ENCODE measurements around the gene DGAT2. TPM values are rescaled to one million over a fixed set of nuclear protein-coding genes. Genes with fewer than 3 reads are reported as not detected.
A peak's percentile ranks its signal among the peaks of the same experiment; 100 is the strongest.

The DGAT2 gene
- total and polyA plus RNA-seq, 8 donors = 1.2 to 14.9 (median 1.5) TPM

DNA sequence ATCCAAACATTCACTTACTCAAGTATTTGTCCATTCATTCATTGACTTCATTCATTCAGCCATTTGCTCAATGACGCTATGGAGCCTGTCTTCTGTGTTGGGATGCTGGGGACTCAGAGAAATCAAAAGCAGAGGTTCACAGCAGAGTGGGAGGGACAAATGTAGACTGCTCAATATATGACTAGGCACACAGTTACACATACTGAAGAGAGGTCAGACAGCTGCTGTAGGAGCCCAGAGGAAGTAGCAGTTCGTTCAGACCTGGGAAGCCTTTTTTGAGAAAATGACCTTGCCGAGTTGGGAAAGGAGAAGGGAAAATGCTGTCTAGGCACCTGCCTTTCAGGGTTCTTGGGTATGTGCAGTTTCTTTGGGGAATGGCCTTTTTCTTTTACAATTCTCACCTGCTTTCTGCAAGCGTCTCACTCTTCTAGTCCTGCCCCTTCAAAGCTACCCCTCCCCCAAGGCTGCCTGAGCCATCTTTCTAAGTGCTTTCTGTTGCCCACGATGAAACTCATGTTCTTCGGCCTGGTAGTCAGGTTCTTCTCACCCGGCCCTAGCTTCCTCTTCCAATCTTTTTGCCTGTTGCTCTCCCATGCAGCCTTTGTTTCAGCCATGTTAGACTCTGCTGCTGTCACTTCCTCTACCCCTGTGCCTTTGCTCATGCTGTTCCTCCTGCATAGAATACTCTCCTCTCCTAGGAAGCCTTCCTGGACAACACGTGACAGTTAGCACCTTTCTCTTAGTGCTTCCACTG, 42.2 kb downstream of the DGAT2 start:
- DNase-seq (no peak), ATAC-seq (no peak)
- TF ChIP-seq, protein P1, sequence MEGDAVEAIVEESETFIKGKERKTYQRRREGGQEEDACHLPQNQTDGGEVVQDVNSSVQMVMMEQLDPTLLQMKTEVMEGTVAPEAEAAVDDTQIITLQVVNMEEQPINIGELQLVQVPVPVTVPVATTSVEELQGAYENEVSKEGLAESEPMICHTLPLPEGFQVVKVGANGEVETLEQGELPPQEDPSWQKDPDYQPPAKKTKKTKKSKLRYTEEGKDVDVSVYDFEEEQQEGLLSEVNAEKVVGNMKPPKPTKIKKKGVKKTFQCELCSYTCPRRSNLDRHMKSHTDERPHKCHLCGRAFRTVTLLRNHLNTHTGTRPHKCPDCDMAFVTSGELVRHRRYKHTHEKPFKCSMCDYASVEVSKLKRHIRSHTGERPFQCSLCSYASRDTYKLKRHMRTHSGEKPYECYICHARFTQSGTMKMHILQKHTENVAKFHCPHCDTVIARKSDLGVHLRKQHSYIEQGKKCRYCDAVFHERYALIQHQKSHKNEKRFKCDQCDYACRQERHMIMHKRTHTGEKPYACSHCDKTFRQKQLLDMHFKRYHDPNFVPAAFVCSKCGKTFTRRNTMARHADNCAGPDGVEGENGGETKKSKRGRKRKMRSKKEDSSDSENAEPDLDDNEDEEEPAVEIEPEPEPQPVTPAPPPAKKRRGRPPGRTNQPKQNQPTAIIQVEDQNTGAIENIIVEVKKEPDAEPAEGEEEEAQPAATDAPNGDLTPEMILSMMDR (IDR thresholded peaks at IDR 0.05) = no peak
- H3K9me3 ChIP-seq = no peaks in the 10 kb centered on the region
- intact Hi-C loops (cut with DNase I) = no loop called here
- no peak overlapping the region for H3K27ac ChIP-seq
- no peak overlapping the region for H3K4me3 ChIP-seq
- no peaks in the 10 kb centered on the region for H3K27me3 ChIP-seq
- H3K36me3 ChIP-seq = no peaks in the 10 kb centered on the region
- peaks cover 5 to 22% of the 10 kb centered on the region in 2 donors for H3K4me1 ChIP-seq

DNA sequence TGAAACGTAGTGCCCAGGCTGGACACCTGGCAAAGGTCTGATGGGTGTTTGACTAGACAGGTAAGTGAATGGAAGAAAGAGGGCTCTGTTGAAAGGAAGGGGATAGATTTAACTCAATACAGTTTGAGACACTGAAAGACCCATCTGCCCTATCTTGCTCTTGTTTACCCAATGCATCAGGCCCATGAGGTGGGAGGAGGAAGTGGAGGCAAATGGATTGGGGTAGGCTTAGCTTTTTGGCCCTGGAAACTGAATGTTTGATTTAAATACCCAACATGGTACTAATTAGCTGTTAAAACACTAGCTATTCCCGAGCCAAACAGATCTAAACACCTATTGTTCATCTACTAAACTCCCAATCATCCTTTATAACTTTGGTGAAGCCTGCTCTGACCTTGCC, 42.9 kb downstream of the DGAT2 start:
- DNase-seq (no peak), ATAC-seq (no peak)
- Histone ChIP-seq H3K36me3 (no peaks in the 10 kb centered on the region), H3K27me3 (no peaks in the 10 kb centered on the region), H3K9me3 (no peaks in the 10 kb centered on the region), H3K4me1 (peaks cover 10 to 28% of the 10 kb centered on the region in 2 donors), H3K4me3 (no peak overlapping the region), H3K27ac (no peak overlapping the region)
- TF ChIP-seq, protein P1 (IDR thresholded peaks at IDR 0.05) = no peak
- intact Hi-C loops (cut with DNase I) = no loop called here

DNA sequence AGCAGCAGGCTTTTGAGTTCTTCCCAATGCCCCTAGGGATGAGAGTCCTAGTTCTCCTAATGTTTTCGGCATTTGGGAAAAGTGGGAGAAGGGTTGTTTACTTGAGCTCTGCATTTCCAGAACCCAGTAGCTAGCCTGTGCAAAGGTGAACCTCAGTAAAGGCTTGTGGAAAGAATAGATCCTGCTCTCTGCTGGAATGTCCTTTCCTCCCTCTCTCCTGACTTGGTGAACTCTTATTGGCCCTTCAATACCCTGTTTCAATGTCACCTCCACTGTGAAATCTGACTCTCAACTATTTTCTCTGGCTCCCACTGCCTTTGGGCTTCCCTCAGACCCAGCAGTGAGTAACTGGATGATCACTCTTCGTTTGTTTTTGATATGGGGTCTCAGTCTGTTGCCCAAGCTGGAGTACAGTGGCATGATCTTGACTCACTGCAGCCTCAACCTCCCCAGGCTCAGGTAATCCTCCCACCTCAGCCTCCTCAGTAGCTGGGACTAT, 44.0 kb downstream of the DGAT2 start:
- TF ChIP-seq, protein P1 (IDR thresholded peaks at IDR 0.05) = no peak
- peaks cover 19 to 39% of the 10 kb centered on the region in 2 donors for H3K4me1 ChIP-seq
- H3K27me3 ChIP-seq = no peaks in the 10 kb centered on the region
- intact Hi-C loops (cut with DNase I) = no loop called here
- ATAC-seq (no peak), DNase-seq (no peak)
- no peaks in the 10 kb centered on the region for H3K36me3 ChIP-seq
- H3K27ac ChIP-seq = no peak overlapping the region
- no peaks in the 10 kb centered on the region for H3K9me3 ChIP-seq
- H3K4me3 ChIP-seq = no peak overlapping the region

DNA sequence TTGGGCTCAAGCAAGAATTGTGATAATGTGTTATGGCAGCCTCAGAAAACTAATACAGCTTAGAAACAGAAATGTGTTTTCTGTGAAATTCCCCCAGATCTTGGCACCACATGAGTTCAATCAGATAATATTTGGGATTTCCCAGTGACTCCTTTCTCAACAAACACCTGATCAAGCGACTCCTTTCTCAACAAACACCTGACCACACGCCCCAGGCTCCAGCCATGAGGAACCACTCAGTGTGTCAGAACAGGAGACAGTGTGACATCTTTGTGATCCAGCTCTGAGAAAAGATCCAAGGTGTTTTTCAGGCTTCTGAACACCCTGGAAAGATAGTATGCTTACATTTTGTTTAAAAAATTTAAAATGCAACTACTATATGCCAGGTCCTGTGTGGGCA, 44.5 kb downstream of the DGAT2 start:
- Histone ChIP-seq H3K36me3 (no peaks in the 10 kb centered on the region), H3K4me1 (peaks cover 19 to 45% of the 10 kb centered on the region in 2 donors), H3K27ac (peak overlapping the region in 1 of 2 donors; percentile 96), H3K9me3 (no peaks in the 10 kb centered on the region), H3K27me3 (no peaks in the 10 kb centered on the region), H3K4me3 (no peak overlapping the region)
- no peak for ATAC-seq
- intact Hi-C loops (cut with DNase I) = no loop called here
- TF ChIP-seq, protein P1 (IDR thresholded peaks at IDR 0.05) = no peak
- no peak for DNase-seq

DNA sequence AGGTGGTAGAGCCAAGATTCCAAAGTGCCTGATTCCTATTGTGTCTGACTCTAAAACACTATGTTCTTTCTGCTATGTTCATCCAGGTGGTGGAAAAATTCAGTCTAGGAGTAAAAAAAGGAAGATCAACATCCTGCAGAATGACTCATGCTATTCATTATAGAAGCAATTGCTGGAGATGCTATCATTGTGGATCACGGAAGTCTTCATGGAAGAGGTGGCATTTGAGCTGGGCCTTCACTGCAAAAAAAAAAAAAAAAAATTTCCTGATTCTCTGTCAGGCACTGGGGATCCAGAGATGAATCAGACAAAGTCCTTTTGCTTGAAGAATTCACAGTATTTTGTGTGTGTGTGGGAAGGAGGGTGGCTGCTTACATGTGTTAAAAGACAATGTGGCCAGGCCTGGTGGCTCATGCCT, 45.1 kb downstream of the DGAT2 start:
- no peaks in the 10 kb centered on the region for H3K27me3 ChIP-seq
- peak overlapping the region in 1 of 2 donors; percentile 96 for H3K27ac ChIP-seq
- peak overlapping the region in 1 of 2 donors; percentile 99 for H3K4me3 ChIP-seq
- H3K36me3 ChIP-seq = no peaks in the 10 kb centered on the region
- intact Hi-C loops (cut with DNase I) = no loop called here
- H3K9me3 ChIP-seq = no peaks in the 10 kb centered on the region
- ATAC-seq = no peak
- TF ChIP-seq, protein P1 (IDR thresholded peaks at IDR 0.05) = no peak
- no peak for DNase-seq
- H3K4me1 ChIP-seq = peaks cover 19 to 48% of the 10 kb centered on the region in 2 donors
